NCI-H2227 (cell line): ENCODE data around the gene SNTB2.
"Not testable (repeated sequence)": the region's sequence is repeated elsewhere in the genome, so short reads cannot be mapped to it uniquely, and the experiment has no call there.

Source experiments
- DNase-seq: peaks from one replicate; lab custom pipeline; 2025; ENCODE audit not compliant: unreplicated experiment; lab: John Stamatoyannopoulos, UW

The SNTB2 gene

DNA sequence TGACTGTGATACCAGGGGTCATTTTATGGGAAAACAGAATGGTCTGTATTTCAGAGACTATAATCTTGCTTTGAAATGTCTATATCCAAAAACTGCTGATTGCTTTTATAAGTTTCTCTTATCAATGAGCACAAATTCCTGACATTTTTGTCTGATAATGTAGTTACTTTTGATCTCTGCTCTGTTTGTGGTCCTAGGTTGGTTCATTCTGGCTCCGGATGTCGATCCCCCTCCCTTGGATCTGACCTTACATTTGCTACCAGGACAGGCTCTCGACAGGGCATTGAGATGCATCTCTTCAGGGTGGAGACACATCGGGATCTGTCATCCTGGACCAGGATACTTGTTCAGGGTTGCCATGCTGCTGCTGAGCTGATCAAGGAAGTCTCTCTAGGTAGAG lies 96.9 kb downstream of the SNTB2 start:
- DNase-seq, result no peak

- no peak for DNase-seq
Observed at GRCh38 chr16:69285240-69285639, 98.3 kb downstream of the SNTB2 start.

DNA sequence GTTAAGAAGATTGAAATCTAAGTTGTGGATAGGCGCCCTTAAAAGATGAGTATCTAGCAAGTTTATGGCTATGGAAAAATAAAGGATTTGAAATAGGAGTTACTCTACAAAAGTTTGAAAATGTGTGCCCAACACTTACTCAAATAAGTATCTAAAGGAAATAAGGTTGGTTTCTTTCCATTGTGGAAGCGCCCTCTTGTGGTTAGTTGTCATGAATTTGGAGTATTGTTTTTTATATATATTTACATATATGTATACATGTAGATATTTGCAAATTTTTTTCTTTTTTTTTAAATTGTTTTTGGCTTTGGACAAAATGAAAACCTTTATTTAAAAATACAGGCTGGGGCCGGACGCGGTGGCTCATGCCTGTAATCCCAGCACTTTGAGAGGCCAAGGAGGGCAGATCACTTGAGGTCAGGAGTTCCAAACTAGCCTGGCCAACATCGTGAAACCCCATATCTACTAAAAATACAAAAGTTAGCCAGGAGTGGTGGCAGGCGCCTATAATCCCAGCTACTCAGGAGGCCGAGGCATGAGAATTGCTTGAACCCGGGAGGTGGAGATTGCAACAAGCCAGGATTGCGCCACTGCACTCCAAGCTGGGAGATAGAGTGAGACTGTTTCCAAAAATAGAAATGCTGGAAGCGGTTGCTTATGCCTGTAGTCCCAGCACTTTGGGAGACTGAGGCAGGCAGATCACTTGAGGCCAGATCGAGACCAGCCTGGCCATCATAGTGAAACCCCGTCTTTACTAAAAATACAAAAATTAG lies 100.2 kb downstream of the SNTB2 start:
- DNase-seq, result peak; percentile 50

DNA sequence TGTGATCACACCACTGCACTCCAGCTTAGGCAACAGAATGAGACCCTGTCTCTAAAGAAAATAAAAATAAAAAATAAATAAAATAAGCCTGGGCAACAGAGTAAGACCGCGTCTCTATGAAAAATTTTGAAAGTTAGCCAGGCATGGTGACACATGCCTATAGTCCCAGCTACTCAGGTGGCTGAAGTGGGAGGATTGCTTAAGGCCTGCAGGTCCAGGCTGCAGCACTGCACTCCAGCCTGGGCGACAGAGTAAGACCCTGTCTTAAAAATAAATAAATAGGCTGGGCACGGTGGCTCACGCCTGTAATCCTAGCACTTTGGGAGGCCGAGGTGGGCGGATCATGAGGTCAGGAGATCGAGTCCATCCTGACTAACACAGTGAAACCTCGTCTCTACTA lies 104.7 kb downstream of the SNTB2 start:
- not testable (repeated sequence) for DNase-seq

- no peak for DNase-seq
Observed at GRCh38 chr16:69293401-69293800, 106.4 kb downstream of the SNTB2 start.

GRCh38 chr16:69294051-69294450 lies 107.1 kb downstream of the SNTB2 start:
- DNase-seq, result no peak

DNA sequence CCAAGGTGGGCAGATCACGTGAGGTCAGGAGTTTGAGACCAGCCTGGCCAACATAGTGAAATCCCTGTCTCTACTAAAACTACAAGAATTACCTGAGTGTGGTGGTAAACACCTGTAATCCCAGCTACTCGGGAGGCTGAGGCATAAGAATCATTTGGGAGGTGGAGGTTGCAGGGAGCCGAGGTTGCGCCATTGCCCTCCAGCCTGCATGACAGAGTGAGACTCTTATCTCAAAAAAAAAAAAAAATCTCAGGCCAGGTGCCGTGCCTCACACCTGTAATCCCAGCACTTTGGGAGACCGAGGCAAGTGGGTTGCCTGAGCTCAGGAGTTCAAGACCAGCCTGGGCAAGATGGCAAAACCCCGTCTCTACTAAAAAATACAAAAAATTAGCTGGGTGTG lies 109.8 kb downstream of the SNTB2 start:
- not testable (repeated sequence) for DNase-seq

- DNase-seq, result no peak
Observed at GRCh38 chr16:69298261-69298660, 111.3 kb downstream of the SNTB2 start.

DNA sequence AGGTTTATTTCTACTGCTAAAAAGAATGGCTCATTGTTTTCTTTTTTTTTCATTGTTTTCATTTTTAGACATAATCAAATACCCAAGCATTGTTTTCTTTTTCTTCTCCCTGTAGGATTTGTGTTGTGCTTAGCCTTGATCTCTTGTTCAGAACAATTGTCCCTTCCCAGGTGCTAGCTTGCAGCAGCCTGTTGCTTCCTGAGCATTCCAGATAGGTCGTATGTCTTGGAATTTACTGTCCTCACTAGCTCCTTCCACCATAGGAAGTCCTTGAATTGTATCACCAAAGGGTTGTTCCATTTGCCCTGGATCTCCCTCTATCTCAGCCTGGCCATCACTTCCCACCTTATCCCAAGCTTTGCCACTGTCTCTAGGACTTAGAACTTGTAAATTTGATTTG lies 114.2 kb downstream of the SNTB2 start:
- DNase-seq, result no peak

DNA sequence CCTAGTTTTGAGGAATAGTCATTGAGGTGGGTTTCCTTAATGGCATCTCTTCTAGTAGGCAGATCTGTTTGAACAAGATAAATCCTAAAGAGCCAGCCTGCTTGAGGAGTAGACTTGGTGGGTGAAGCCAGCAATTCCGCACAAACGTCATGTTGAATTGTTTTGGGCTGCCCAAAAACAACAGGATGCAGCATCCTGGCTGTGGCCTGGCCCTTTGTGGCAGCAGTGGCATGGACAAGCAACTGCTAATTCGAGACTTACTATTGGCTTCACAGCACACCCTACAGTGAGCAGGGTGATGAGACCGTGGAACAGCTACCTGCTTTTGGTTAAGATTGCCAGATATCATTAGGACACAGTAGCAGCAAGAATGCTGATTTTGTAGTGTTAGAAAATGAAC lies 114.9 kb downstream of the SNTB2 start:
- no peak for DNase-seq

- no peak for DNase-seq
Observed at GRCh38 chr16:69302301-69302700, 115.3 kb downstream of the SNTB2 start.

- no peak for DNase-seq
Observed at GRCh38 chr16:69306031-69306430, 119.1 kb downstream of the SNTB2 start.

- DNase-seq, result no peak
Observed at GRCh38 chr16:69307091-69307490, 120.1 kb downstream of the SNTB2 start.

- DNase-seq, result no peak
Observed at GRCh38 chr16:69307856-69308255, 120.9 kb downstream of the SNTB2 start.

GRCh38 chr16:69309316-69309715 lies 122.4 kb downstream of the SNTB2 start:
- DNase-seq, result no peak

- DNase-seq, result peak; percentile 94
Observed at GRCh38 chr16:69310653-69311532, 123.9 kb downstream of the SNTB2 start, which contains the start of gene VPS4A. VPS4A (plus strand) TSS chr16:69311350; CDS start chr16:69311512, 162 bp downstream.

DNA sequence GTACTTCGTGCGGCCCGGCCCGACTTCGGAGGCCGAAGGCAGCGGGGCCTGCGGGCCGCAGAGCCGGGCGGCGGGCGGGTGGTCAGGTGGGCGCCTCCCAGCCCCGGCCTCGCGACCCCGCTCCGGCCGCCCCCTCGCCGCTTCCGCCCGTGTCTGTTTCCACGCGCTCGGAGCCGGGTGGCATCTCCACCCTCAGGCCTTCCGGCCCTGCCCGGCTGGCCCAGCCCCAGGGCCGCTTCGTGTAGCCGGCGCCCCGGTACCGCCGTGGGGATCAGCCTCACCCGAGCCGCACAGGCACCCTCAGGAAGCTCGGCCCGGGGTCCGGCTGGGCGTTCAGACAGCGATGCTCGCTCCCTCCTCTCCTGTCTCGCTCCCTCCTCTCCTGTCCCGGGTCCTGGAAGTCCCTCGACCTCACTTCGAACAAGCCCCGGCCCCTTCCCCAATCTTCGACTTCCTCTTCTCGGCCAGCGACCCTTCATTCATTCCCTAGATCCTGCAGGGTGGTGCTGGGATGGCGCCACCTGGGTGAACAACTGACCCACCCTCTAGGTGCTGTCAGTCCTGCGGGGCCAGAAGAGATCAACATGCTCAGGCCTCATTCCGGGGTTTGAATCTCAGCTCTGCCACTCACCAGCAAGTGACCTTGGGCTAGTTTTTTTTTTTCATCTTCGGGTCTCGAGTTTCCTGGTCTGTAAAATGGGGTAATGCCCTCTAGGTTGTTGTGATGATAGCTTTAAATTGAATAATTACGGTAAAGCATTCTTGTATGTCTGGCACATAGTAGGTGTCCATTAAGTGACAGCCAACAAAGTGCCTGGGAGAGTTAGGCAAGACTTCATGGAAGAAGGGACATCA lies 124.8 kb downstream of the SNTB2 start:
- peak; percentile 36 for DNase-seq

- no peak for DNase-seq
Observed at GRCh38 chr16:69313469-69313868, 126.5 kb downstream of the SNTB2 start.

DNA sequence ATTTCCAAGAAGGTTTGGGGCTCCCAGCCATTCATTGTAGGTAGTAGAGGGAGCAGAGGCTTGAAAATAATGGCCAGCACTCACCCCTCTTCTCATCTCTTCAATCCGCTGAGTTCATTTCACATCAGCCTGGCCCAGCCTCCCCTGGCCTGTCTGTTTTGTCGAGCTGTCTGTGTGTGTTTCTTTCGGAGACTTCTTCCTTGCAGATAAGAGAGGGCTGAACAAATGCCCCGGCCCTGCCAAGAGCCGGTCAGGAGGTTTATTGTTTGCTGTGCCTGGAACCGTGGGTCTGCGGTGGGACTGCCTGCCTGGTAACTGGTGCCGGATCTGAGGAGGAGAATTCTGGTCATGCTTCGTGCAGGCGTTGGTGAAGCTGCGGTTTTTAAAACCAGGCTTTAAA lies 127.6 kb downstream of the SNTB2 start:
- no peak for DNase-seq

- DNase-seq, result no peak
Observed at GRCh38 chr16:69315486-69316311, 128.7 kb downstream of the SNTB2 start.
